IPS-11a (cell line): Measurements from ENCODE around the gene LKAAEAR1.

Experiments used
- H3K4me3 ChIP-seq: one replicate; pipeline ENCODE4 v1.5.1; 2013; ENCODE audit warnings: low read depth, low read length, control low read depth

LKAAEAR1 gene

GRCh38 chr20:64111841-64112641 lies 27.8 kb upstream of the LKAAEAR1 start:
- H3K4me3 ChIP-seq: no peak overlapping the region

GRCh38 chr20:64110411-64111068 lies 26.3 kb upstream of the LKAAEAR1 start:
- H3K4me3 ChIP-seq: no peak overlapping the region

- H3K4me3 ChIP-seq: no peak overlapping the region
These were observed 25.7 kb upstream of the LKAAEAR1 start for GRCh38 chr20:64109831-64110391.

- no peak overlapping the region for H3K4me3 ChIP-seq
These were observed 24.8 kb upstream of the LKAAEAR1 start for GRCh38 chr20:64108731-64109681.

GRCh38 chr20:64107736-64108457 lies 23.7 kb upstream of the LKAAEAR1 start:
- no peak overlapping the region for H3K4me3 ChIP-seq

- no peak within 1 kb of the TSS for H3K4me3 ChIP-seq
These were observed 23.0 kb upstream of the LKAAEAR1 start, which contains the start of gene NPBWR2 for GRCh38 chr20:64106981-64107735. Gene NPBWR2, minus strand, starts transcription at chr20:64107565. Its CDS starts 734 bp downstream, at chr20:64106831.

GRCh38 chr20:64106435-64106961 lies 22.3 kb upstream of the LKAAEAR1 start:
- no peak overlapping the region for H3K4me3 ChIP-seq

GRCh38 chr20:64105846-64106434 lies 21.7 kb upstream of the LKAAEAR1 start:
- no peak overlapping the region for H3K4me3 ChIP-seq

- H3K4me3 ChIP-seq: no peak overlapping the region
These were observed 20.7 kb upstream of the LKAAEAR1 start for GRCh38 chr20:64104667-64105451.

GRCh38 chr20:64103871-64104666 lies 19.9 kb upstream of the LKAAEAR1 start:
- no peak overlapping the region for H3K4me3 ChIP-seq

GRCh38 chr20:64102647-64103354 lies 18.6 kb upstream of the LKAAEAR1 start:
- peak overlapping the region; percentile 27 for H3K4me3 ChIP-seq

- H3K4me3 ChIP-seq: peak overlapping the region; percentile 27
These were observed 17.8 kb upstream of the LKAAEAR1 start for GRCh38 chr20:64101731-64102621.

GRCh38 chr20:64100946-64101688 lies 16.9 kb upstream of the LKAAEAR1 start:
- no peak overlapping the region for H3K4me3 ChIP-seq

GRCh38 chr20:64100566-64100888 lies 16.3 kb upstream of the LKAAEAR1 start:
- no peak overlapping the region for H3K4me3 ChIP-seq
